HepG2 (cell line): Measurements from ENCODE around the gene BORCS5. TPM values are rescaled to one million over a fixed set of nuclear protein-coding genes. Genes with fewer than 3 reads are reported as not detected.
A peak's percentile ranks its signal among the peaks of the same experiment; 100 is the strongest.

Source experiments
- ATRX ChIP-seq: sonication (generic); formaldehyde crosslinking; IDR thresholded peaks from 2 replicates; pipeline ENCODE4 v1.4.0; 2020; ENCODE audit warnings: missing genetic modification reagents, borderline replicate concordance
- EP300 ChIP-seq, 3 experiments: sonication (generic) in 1 of 3; formaldehyde crosslinking in 1 of 3; IDR thresholded peaks; 2 replicates each; pipeline versions ENCODE4 v1.5.1 to v1.6.1; 2011 to 2020; ENCODE audit warnings: low read depth in 2 of 3, low read length in 2 of 3, borderline replicate concordance in 1 of 3, improper control_type of control experiment in 1 of 3, mild to moderate bottlenecking in 1 of 3, missing genetic modification reagents in 1 of 3, moderate library complexity in 1 of 3
- ETV5 ChIP-seq: IDR thresholded peaks from 2 replicates; pipeline ENCODE4 v1.6.1; 2018; ENCODE audit warnings: missing biosample characterization, missing genetic modification reagents, inconsistent platforms, borderline replicate concordance
- HOXD1 ChIP-seq: sonication (generic); formaldehyde crosslinking; IDR thresholded peaks from 2 replicates; pipeline ENCODE4 v1.5.0; 2020; ENCODE audit warnings: missing genetic modification reagents
- KLF12 ChIP-seq: sonication (generic); formaldehyde crosslinking; IDR thresholded peaks from 2 replicates; pipeline ENCODE4 v1.4.0; 2020; ENCODE audit warnings: missing genetic modification reagents, borderline replicate concordance
- KLF6 ChIP-seq: IDR thresholded peaks from 2 replicates; pipeline ENCODE4 v1.8.0; 2016; ENCODE audit warnings: missing biosample characterization, missing genetic modification reagents
- MTF1 ChIP-seq: sonication (generic); formaldehyde crosslinking; IDR thresholded peaks from 2 replicates; pipeline ENCODE4 v1.5.0; 2020; ENCODE audit warnings: missing genetic modification reagents
- NFE2 ChIP-seq: sonication (generic); formaldehyde crosslinking; IDR thresholded peaks from 2 replicates; pipeline ENCODE4 v1.4.0; 2020; ENCODE audit warnings: missing genetic modification reagents
- NFE2L1 ChIP-seq: sonication (generic); formaldehyde crosslinking; IDR thresholded peaks from 2 replicates; pipeline ENCODE4 v1.4.0; 2020; ENCODE audit warnings: missing genetic modification reagents, mild to moderate bottlenecking, borderline replicate concordance
- REPIN1 ChIP-seq: sonication (generic); formaldehyde crosslinking; IDR thresholded peaks from 2 replicates; pipeline ENCODE4 v1.8.0; 2022; ENCODE audit warnings: missing genetic modification reagents, low read depth, mild to moderate bottlenecking, borderline replicate concordance
- SALL2 ChIP-seq: sonication (generic); formaldehyde crosslinking; IDR thresholded peaks from 2 replicates; pipeline ENCODE4 v1.8.1; 2023; ENCODE audit warnings: mild to moderate bottlenecking, missing genetic modification reagents, inconsistent platforms
- SATB2 ChIP-seq: sonication (generic); formaldehyde crosslinking; IDR thresholded peaks from 2 replicates; pipeline ENCODE4 v1.5.0; 2020; ENCODE audit warnings: missing genetic modification reagents
- SKI ChIP-seq: fragments of 450-650 bp; IDR thresholded peaks from one replicate; pipeline ENCODE4 v1.6.1; 2018; ENCODE audit warnings: mild to moderate bottlenecking; ENCODE audit not compliant: partially characterized antibody
- TCF7L2 ChIP-seq: IDR thresholded peaks from 2 replicates; pipeline ENCODE4 v1.6.1; 2011; ENCODE audit warnings: mild to moderate bottlenecking, low read depth, low read length, moderate library complexity
- ZBTB20 ChIP-seq: sonication (generic); formaldehyde crosslinking; IDR thresholded peaks from 2 replicates; pipeline ENCODE4 v1.8.1; 2023; ENCODE audit warnings: missing genetic modification reagents, low read depth, mild to moderate bottlenecking, borderline replicate concordance
- ZFP90 ChIP-seq: sonication (generic); formaldehyde crosslinking; IDR thresholded peaks from 2 replicates; pipeline ENCODE4 v1.8.0; 2022; ENCODE audit warnings: missing genetic modification reagents, mild to moderate bottlenecking, inconsistent platforms, borderline replicate concordance
- ZNF138 ChIP-seq: sonication (generic); formaldehyde crosslinking; IDR thresholded peaks from 2 replicates; pipeline ENCODE4 v1.5.0; 2020; ENCODE audit warnings: mild to moderate bottlenecking, low read depth, missing genetic modification reagents
- ZNF205 ChIP-seq: IDR thresholded peaks from 2 replicates; pipeline ENCODE4 v1.6.1; 2018; ENCODE audit warnings: missing biosample characterization, missing genetic modification reagents
- ZNF326 ChIP-seq: sonication (generic); formaldehyde crosslinking; IDR thresholded peaks from 2 replicates; pipeline ENCODE4 v1.4.0; 2020; ENCODE audit warnings: missing genetic modification reagents, borderline replicate concordance
- ZNF563 ChIP-seq: sonication (generic); formaldehyde crosslinking; IDR thresholded peaks from 2 replicates; pipeline ENCODE4 v1.8.0; 2022; ENCODE audit warnings: mild to moderate bottlenecking, moderate library complexity, missing genetic modification reagents
- ZNF569 ChIP-seq: sonication (generic); formaldehyde crosslinking; IDR thresholded peaks from 2 replicates; pipeline ENCODE4 v1.5.0; 2020; ENCODE audit warnings: mild to moderate bottlenecking, missing genetic modification reagents, moderate library complexity, borderline replicate concordance
- ZNF670 ChIP-seq: sonication (generic); formaldehyde crosslinking; IDR thresholded peaks from 2 replicates; pipeline ENCODE4 v1.8.0; 2022; ENCODE audit warnings: mild to moderate bottlenecking, missing genetic modification reagents, borderline replicate concordance
- ZNF766 ChIP-seq: sonication (generic); formaldehyde crosslinking; IDR thresholded peaks from 2 replicates; pipeline ENCODE4 v1.5.0; 2020; ENCODE audit warnings: missing genetic modification reagents, borderline replicate concordance
- ZNF773 ChIP-seq: sonication (generic); formaldehyde crosslinking; IDR thresholded peaks from 2 replicates; pipeline ENCODE4 v1.4.0; 2020; ENCODE audit warnings: missing genetic modification reagents, borderline replicate concordance
- ZSCAN9 ChIP-seq: IDR thresholded peaks from 2 replicates; pipeline ENCODE4 v1.6.1; 2016; ENCODE audit warnings: borderline replicate concordance
- polyA plus RNA-seq, 8 experiments: library from polyadenylated mRNA; depleted of rRNA in 3 of 8; stranded (reverse) in 7 of 8; unstranded in 1 of 8; fragments of >200 nt; fragmentation: Illumina TruSeq in 4 of 8; extraction: Trizol in 4 of 8; gene quantifications; 2 replicates each; pipeline versions ENCODE4 v1.2.1 to v1.2.3, GENCODE V29; 2011 to 2016; ENCODE audit warnings: low read depth in 4 of 8, missing spikeins in 1 of 8, mixed read lengths in 1 of 8; ENCODE audit not compliant: insufficient read depth in 1 of 8
- total RNA-seq, 5 experiments: library from RNA; depleted of rRNA; stranded (reverse); fragments of >200 nt; fragmentation: Illumina TruSeq; extraction: Trizol; gene quantifications; 2 replicates each; pipeline ENCODE4 v1.2.3, GENCODE V29; 2016; ENCODE audit warnings: low read depth in 1 of 5
- TF ChIP-seq, protein P1 (sequence below): sonication (generic); formaldehyde crosslinking; IDR thresholded peaks from 2 replicates; pipeline ENCODE4 v1.5.1; 2020; ENCODE audit warnings: missing genetic modification reagents, mild to moderate bottlenecking, borderline replicate concordance
- TF ChIP-seq, protein P2 (sequence below): sonication (generic); IDR thresholded peaks from 2 replicates; pipeline ENCODE4 v1.6.1; 2016; ENCODE audit warnings: low read depth, borderline replicate concordance
- TF ChIP-seq, protein P3 (sequence below): sonication (generic); formaldehyde crosslinking; IDR thresholded peaks from 2 replicates; pipeline ENCODE4 v1.8.0; 2022; ENCODE audit warnings: low read depth, missing genetic modification reagents

BORCS5 gene
- total and polyA plus RNA-seq, 2 of the 13 experiments (the other 11 are each of a cell fraction or from before 2014, with no cell fraction given): 3.9 to 4.7 TPM

DNA sequence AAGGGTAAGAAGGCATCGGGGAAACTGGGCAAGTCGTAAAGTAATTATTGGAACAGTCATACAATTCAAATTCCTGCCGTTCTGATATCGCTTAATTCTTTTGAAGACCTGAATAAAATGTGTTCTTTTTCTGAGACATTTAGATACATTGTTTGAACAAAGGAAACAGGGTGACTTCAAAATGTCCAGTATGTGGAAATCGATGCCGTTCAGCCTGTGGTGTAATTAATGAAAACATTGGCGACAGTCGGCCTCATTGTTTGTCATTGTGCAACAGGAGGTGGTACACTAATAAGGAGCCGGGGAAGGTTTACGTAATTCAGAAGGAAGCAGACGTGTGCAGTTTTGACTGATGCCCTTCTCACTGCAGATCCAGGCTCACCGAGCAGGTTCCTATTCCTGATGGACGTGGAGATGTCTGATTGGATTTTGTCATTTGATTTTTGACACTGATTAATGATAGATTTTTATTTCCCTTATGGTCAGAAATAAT lies 92.7 kb downstream of the BORCS5 start (continued):
- TF ChIP-seq, protein P1, sequence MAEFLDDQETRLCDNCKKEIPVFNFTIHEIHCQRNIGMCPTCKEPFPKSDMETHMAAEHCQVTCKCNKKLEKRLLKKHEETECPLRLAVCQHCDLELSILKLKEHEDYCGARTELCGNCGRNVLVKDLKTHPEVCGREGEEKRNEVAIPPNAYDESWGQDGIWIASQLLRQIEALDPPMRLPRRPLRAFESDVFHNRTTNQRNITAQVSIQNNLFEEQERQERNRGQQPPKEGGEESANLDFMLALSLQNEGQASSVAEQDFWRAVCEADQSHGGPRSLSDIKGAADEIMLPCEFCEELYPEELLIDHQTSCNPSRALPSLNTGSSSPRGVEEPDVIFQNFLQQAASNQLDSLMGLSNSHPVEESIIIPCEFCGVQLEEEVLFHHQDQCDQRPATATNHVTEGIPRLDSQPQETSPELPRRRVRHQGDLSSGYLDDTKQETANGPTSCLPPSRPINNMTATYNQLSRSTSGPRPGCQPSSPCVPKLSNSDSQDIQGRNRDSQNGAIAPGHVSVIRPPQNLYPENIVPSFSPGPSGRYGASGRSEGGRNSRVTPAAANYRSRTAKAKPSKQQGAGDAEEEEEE: no peak
- TF ChIP-seq SKI: peak; percentile 84
- 0 out of 2 replicates have a peak, but pooled peaks have one; percentile 46 for TF ChIP-seq ZNF766 (CRISPR knock-in tag)
- TF ChIP-seq ZNF670 (CRISPR knock-in tag): 0 out of 2 replicates have a peak, but pooled peaks have one; percentile 59
- TF ChIP-seq, protein P2, sequence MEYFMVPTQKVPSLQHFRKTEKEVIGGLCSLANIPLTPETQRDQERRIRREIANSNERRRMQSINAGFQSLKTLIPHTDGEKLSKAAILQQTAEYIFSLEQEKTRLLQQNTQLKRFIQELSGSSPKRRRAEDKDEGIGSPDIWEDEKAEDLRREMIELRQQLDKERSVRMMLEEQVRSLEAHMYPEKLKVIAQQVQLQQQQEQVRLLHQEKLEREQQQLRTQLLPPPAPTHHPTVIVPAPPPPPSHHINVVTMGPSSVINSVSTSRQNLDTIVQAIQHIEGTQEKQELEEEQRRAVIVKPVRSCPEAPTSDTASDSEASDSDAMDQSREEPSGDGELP: peak; percentile 25; the same call in 1 of the 2 replicates
- no peak for TF ChIP-seq ATRX (CRISPR knock-in tag)
- no peak for TF ChIP-seq KLF12 (CRISPR knock-in tag)
- no peak for TF ChIP-seq NFE2L1
- no peak for TF ChIP-seq ZNF773
- no peak for TF ChIP-seq ZBTB20 (CRISPR knock-in tag)
- no peak for TF ChIP-seq ZNF569 (CRISPR knock-in tag)
- TF ChIP-seq ZNF138 (CRISPR knock-in tag): no peak
- peak; percentile 89 for TF ChIP-seq HOXD1 (CRISPR knock-in tag)
- TF ChIP-seq REPIN1 (CRISPR knock-in tag): no peak
- no peak for TF ChIP-seq ZNF563 (CRISPR knock-in tag)
- no peak for TF ChIP-seq ZSCAN9 (CRISPR knock-in tag)
- TF ChIP-seq, protein P3, sequence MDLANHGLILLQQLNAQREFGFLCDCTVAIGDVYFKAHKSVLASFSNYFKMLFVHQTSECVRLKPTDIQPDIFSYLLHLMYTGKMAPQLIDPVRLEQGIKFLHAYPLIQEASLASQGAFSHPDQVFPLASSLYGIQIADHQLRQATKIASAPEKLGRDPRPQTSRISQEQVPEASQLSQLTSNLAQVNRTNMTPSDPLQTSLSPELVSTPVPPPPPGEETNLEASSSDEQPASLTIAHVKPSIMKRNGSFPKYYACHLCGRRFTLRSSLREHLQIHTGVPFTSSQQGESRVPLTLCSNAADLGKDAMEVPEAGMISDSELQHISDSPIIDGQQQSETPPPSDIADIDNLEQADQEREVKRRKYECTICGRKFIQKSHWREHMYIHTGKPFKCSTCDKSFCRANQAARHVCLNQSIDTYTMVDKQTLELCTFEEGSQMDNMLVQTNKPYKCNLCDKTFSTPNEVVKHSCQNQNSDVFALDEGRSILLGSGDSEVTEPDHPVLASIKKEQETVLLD (CRISPR knock-in tag): no peak
- peak; percentile 72 for TF ChIP-seq KLF6 (CRISPR knock-in tag)
- peak; percentile 94 for TF ChIP-seq ETV5 (CRISPR knock-in tag)
- peak; percentile 56; the same call in 1 of the 2 replicates for TF ChIP-seq ZFP90
- no peak for TF ChIP-seq TCF7L2
- 0 out of 2 replicates have a peak, but pooled peaks have one; percentile 74 for TF ChIP-seq SALL2 (CRISPR knock-in tag)
- peak; percentile 94 to 99 for TF ChIP-seq EP300 (IDR thresholded peaks at IDR 0.05; ENCODE audit: low read depth in 2 of 2, low read length in 2 of 2)
- peak; percentile 96 for TF ChIP-seq EP300 (CRISPR knock-in tag; IDR thresholded peaks at IDR 0.05; ENCODE audit: borderline replicate concordance)
- TF ChIP-seq SATB2 (CRISPR knock-in tag): peak; percentile 98
- TF ChIP-seq ZNF205: peak; percentile 88
- TF ChIP-seq ZNF326 (CRISPR knock-in tag): no peak
- peak; percentile 68; the same call in 1 of the 2 replicates for TF ChIP-seq MTF1 (CRISPR knock-in tag)
- no peak for TF ChIP-seq NFE2 (CRISPR knock-in tag)
